T-helper 22 cell (primary cell): Measurements from ENCODE around the gene PLAGL1.

ENCODE experiments used
- DNase-seq: peaks from one replicate; pipeline ENCODE4 v3.0.0-alpha.2; 2020; ENCODE audit warnings: low read depth

PLAGL1 gene

DNA sequence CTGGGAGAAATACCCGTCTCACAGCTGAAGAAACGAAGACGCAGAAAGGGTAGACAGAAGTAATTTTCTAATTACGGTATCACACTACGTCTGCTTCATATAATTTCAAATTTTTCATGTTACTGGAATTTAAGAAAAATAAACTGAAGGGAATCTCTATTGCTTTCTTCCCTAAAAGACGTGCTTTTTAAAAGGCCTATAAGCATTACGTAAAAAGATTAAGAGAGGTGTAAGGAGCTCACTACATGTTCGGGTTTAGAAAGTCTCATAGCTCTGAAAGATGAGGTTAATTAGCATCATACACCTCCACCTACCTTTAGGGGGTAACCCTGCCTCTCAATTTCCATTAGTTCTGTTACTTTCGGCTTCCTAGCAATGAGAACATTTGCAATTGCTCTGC, 787 bp upstream of the PLAGL1 start:
- DNase-seq, result no peak

DNA sequence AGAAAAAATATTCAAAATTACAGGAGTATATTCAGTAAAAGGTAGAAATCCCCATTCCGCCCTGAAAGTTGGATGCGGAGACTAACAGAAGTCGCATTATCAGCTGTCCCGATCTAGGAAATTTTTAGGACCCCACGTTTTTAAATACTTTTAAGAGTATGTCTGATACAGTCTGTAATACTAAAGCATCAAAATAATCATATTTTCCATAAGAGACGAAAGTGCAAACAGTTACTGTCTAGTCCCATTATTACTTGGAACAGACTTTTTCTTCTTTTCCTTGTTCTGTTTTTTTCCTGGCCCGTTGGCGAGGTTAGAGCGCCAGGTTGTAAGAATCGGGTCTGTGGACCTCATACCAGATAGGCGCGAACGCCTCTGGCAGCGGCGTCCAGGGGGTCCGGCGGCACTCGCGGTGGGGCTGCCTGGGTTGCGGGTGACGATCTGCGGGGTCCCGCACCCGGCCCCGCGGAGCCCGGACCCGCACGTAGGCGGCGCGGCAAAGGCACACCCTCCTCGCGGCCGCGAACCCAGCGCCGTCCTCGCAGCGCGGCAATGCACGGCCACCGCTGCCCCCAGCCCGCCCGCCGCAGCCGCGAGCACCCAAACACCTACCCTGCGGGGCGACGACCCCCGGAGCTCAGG, 460 bp downstream of the PLAGL1 start:
- no peak for DNase-seq

DNA sequence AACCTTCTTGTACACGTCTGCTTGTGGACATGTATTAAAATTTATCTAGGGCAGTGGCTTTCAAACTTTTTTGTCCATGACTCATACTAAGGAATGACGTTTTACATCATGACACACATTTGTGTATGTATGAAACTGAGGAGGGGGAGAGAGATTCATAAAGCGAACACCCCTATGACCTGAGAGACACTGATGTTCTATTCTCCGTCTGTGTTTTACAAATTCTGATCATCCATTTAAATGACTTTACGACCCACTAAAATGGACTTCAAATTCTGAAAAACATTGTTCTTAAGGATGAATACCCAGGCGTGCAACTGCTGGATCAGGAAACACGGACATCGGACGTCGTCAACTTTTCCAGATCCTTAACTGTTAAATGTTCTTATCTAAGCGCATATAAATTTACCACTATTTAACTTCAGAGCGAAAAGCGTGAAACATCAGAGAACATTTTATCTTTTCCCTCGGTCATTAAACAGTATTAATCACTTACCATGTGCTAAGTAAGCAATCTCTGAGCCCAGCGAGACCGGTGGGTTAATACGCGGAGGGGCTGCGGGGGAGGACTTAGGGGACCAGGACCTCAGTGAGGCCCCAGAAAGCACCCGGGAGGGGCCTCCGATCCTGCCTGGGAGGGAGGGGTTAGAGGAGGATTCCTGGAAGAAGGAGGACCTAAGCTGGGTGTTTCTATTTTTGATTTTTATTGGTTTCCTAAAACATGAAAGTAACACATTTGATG, 1.2 kb downstream of the PLAGL1 start:
- no peak for DNase-seq

DNA sequence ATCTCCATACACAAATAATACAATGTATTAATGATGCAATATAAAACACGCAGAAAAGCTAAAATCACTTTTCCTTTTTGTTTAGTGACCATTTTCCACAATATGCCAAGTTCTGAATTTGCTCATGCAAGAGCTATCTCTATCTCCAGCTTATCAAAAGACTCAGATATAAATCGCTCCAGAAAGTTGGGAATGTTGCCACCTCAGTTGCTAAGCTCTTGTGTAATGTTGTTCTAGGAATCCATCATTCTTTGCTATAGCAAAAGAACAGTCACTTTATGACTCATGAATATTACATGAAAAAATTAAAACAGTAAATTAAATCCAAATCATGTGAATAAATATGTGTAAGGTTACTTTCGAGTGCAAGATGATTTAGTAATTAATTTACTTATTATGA, 8.7 kb downstream of the PLAGL1 start:
- no peak for DNase-seq

DNA sequence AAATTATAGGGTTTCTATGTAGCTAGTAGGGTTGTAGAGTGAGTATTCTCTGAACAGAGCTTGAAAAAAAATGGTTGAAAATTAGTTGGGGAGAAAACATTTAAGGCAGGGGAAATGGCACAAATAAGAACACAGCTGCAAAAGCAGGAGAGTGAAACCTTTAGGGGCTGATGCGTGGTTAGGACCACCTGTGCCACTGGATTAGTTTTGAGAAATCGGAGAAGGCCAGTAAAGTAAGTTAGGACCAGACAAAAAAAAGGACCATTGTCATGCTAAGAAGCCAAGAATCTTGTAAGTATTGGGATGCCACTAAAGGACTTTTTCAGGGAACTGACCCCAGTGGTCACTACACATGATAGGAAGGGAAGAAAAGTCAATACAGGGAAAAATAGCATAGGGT, 9.4 kb downstream of the PLAGL1 start:
- no peak for DNase-seq

DNA sequence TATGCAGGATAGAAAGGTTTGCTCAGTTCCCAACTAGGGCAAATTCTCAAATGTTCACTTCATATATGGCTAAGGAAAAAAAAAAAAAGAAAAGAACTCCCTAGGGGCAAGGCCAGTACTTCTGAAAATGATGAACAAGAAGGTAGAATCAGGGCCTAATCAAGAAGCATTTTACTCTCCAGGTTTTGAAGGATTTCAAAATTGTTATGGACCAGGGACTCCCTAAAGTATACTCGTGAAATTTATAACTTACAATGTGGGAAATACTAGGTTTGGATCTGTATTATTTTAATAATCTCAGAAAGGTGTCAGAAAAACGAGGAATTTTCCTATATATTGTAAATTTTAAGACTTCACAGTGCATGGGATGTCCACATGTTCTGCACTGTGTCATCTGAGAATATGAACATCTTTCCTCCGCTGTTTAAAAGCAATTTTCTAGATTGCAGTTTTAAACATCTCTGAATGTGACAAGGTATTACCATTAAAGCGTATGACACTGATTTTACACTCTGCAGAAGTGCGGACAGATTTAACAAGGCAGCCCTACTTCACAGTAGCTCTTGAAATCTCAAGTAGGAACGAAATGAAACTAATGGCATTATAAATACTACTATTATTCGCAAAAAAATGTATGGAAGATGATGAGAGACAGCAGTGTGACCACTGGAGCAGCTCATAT, 14.0 kb downstream of the PLAGL1 start:
- no peak for DNase-seq

DNA sequence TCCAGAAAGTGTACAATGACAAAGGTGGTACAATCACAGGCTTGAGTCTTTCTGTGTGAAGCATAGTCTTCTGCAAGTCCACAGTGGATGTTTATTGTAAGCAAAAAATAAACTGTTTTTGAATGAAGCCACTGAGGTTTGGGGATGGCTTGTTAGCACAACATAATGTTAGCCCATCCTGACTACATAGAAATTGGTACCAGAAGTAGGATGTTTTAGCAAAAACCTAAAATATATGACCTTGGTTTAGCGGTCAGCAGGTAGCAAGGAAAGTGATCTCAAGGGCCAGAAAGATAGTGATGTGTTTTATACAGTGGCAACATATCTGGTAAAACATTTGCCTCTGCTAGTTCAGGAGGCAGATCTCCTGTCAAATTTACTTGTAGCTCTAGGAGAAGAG, 15.8 kb downstream of the PLAGL1 start:
- DNase-seq, result no peak

DNA sequence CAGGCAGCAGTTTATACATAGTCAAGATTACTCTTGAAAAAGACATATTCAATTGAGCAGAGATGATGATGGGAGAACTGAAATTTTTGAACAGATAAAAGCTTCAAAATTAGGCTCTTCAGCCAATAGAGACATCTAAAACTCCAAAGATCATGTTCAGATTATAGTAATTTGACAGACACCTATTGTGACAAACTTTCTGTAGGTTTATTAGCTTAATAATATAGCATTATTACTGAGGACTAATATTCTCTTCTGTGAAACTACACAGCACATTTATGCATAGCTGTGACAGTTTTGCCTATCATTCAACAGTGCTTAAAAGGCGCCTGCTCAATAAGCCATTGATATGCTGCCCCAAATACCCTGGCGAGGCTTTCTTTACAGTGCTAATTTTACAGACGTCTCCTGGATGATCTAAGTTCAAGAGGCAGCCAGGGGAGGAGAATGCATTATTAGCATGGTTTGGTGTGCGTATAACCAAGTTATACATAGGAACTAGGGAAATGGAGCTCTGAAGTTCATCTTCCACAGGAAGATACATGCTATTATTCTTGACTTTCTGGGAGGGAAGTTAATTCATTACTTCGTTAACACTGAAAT, 21.5 kb downstream of the PLAGL1 start:
- no peak for DNase-seq

DNA sequence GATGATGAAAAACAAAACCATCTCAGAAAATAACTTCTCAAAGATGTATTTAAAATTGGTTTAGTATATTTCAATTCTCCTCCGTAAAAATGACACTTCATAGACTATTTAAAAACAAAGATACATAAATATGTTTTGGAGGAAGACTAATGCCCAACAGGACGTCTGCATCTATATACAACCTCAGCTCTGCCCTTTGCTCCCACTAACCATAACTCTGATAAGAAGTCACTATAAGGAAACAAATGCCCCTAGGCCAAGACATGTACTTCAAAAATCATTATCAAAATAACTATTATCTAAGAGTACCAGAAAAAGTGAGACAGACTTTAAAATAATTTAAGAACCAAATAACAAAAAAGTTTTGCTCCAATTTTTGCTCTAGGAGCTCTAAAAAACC, 23.4 kb downstream of the PLAGL1 start:
- no peak for DNase-seq

DNA sequence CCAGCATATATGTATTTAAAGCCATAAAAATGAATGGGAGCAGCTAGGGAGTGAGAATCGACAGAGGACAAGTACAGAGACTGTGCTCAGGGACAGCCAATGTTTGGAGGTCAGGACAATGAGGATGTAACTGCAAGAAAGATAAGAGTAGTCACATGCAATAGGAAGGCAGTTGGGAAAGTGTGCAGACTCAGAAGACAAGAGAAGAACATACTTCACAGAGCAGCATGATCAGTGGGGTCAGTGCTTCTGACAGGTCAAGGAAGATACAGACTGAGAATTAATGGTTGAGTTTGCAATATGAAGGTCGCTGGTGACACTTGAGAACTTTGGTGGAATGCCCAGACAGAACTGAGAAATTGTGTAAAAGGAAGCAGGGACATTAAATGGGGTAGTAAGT, 25.1 kb downstream of the PLAGL1 start:
- DNase-seq, result no peak

DNA sequence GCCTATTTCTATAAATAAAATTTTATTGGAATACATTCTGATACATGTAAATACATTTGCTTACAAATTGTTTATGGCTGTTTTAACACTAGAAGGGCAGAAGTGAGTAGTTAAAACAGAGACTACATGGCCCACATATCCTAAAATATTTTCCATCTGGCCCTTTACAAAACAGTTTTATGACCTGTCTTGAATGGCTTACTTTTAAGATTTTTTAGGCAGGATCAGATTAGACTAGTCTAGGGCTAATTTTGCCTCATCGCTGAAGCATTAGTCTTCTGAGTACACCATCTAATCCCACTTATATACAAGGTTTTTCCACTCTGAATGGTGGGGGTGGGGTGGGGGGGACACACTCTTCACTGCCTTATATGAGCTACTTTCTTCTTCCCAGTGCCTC, 27.1 kb downstream of the PLAGL1 start:
- DNase-seq, result no peak

DNA sequence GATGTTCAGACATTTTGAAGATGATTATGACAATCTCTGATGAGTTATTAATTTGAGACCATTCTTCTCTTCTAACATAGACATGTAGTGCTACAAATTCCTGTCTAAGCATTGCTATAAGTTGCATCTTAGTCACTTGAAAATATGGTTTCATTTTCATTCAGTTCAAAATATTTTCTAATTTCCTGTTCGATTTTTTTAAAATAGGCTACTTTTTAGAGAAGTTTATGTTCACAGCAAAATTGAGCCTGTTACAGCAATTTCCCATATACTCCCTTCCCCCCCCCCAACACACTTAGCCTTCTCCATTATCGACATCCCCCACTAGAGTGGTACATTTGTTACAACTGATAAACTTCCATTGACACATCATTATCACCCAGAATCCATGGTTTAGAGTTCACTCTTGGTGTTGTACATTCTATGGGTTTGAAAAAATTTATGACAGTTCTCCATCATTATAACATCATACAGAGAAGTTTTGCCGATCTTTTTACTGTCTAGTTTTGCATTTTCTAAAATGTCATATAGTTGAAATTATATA, 31.2 kb downstream of the PLAGL1 start:
- DNase-seq, result no peak

DNA sequence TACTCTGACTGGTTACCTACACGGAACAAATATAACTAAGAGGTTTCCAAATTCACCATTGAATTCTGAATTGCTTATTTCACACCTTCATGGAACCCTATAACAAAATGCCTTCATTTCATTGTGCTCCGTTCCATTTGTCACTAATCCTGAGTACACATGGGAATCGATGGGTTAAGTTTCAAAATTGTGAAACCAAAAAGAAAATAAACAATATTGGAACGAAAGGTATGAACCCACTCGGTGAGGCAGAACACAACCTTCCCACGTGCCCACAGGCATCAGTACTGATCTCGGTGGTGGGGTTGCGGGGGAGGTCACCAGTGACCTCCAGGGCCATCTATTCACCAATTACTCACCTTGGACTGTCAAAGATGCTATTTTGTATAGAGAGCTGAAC, 34.0 kb downstream of the PLAGL1 start:
- DNase-seq, result no peak

DNA sequence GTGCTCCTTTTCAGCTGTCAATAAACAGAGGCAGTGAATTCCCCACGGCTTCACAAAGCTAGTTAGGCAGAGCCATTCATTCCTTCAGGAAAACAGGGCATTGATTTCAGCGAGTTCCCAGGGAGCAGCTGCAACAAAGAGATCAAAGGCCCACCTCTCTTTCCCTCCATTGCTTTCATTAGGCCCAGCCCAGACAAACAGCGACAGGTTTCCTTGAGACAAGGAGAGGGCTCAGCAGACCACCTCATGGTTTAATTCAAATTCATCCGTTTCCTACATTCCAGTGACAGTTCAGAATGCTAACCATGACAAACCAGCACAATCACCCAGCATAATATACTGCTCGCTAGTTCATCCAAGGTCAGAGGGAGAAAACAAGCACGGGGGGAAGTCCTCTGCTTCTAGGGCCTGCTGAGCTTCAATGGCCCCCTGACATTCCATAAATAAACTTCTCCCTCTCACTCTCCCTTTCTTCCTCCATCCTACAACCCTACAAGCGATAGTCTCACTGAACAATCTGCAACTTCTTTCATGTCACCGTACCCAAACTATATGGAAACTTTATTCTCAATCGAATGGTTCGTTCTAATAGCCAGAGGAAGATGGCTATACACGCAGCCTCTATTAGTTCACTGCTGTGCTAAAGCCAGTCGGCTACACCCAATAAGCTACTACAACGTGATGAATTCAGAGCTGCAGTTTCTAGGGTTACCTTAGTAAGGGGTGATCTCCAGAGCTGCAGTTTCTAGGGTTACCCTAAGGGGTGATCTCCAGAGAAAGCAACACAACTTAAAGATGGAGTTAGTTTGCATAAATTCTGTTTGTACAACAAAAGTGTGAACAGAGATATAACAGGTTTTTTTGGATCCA, 34.7 kb downstream of the PLAGL1 start:
- no peak for DNase-seq

DNA sequence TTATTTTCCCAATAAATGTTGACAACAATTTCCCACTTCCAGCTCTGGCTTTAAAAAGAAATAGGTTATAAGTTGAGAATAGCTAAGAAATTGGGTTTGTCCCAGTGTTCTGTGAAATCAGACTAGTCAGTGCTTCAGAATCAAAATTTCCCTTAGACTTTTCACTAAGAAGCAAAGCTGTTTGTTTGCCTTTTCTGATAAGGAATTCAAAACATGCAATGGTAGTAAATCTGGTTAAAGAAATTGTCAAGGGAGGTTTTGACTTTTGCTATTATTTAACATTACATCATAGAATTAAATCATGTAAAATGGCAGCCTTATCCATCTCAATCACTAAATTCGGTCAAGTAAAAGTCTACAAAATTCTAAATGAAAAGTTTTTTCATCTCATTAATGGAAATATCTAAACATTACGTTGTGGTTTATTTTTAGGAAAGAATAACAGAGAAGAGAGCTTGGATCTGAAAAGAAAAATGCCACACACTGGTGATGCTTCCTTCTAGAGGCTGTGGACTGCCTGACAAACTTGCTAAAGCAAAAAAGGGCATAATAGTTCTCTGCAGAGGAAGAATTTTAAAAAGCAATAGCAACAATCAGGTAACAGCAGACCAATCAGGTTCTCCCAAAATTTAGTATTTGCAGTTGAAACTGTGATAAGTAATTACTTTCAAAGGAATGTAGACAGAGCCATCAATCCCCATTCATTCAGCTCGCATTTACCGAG, 36.4 kb downstream of the PLAGL1 start:
- no peak for DNase-seq

DNA sequence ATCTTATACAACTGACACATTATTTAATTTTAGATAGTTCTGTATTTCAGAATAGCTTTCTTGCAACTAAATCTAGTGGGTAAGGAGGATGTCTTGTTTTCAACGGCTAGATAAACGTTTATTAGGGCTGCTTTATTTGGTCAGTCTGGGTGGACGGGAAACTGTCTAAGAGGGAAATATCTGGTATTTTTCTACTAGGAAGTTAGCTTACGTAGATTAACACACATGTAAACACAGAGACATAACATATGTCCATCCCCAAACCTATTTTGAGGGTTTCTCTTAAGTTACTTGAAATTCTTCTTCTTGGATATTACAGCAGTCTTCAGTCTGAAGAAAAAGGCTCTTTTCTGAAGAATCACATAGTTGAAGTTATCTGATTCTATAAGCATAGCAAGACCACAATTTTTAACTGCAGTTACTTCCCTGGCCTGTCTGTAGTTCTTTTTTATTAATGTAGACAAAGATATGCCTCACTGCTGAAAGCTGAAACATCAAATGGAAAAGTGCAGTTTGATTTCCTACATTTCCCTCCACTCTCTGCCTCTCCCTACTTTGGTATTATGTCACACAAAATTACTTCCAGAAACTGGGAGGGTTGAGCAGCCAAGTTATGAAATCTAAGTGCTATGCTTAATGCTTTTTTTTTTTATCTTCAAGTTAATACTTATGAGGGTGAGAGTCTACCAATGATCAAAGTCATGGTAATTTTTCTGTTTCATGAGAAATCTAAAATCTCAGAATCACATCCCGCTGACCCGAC, 37.4 kb downstream of the PLAGL1 start:
- DNase-seq, result no peak

DNA sequence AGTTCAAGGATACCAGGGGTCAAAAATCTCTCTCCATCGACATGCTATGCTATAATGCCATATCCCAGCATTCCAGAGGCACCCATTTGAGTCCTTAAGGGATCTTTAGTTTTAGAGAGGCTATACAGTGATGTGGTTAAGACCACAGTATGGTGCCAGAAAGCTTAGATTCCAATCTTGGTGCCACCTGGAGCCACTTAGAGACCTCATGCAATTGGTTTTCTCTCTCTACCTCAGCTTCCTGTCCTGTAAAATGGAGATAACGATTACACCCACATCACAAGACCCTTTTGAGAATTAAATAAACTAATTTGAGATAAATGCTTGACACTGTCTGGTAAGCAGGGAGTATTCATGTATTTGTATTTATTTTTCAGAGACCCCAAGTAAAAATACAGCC, 39.0 kb downstream of the PLAGL1 start:
- DNase-seq, result no peak

DNA sequence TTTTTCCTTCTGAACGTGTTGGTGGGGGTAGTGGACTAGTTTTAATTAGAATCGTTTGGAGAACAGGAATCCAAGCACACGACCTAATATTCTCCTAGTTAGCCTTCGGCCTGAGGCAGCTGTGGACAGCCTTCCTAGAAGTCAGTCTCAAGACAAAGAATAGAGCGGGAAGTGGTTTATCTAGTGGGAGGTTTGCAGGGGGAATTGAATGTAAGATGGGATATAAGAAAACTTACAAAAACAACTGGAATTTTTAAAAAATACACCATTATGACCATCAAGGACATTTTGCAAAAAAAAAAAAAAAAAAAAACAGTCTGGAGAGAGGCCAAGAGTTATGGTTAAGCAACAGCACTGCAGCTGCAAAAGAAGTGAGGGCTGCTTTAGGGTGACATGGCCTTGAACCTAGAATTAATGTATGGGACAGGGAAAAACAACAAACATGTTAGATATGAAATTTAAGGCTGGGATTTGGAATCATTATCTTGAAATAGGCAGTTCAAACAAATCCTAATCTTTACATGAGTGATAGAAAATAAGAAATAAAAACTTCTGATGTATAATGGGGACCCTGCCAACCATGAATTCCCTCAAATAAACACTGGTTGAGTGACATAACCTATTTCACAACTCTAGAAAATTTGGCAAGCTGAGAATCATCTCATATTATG, 40.2 kb downstream of the PLAGL1 start:
- no peak for DNase-seq

DNA sequence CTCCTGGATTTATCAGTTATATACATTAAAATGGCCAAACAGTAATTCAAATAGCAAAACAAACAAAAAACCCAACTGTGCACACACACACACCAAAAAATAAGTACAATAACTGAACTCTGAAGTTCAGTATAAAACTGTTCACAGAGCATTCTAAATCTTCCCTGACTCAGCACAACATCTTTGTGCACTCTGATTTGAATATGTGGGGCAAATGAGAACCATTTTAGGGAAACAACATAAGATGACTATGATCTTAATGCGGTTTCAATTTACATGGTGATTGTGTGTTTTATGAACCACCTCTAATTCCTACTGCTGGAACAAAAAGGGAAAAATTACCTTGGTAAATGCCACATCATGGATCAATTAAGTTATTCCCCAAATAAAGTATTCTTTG, 41.7 kb downstream of the PLAGL1 start:
- no peak for DNase-seq
